Cardiac muscle cell (in vitro differentiated cells and primary cell): Measurements from ENCODE around the gene MMP7. TPM values are rescaled to one million over a fixed set of nuclear protein-coding genes. Genes with fewer than 3 reads are reported as not detected.
A peak's percentile ranks its signal among the peaks of the same experiment; 100 is the strongest.

Experiments
- DNase-seq, 2 donors: peaks; one replicate each; pipeline versions ENCODE4 v3.0.0 to v3.0.0-alpha.2; 2010 to 2017; ENCODE audit warnings: low read depth in 1 of 2, low spot score in 1 of 2
- H3K27ac ChIP-seq: fragments of 200-600 bp; sonication (generic); 2 replicates; pipeline ENCODE4 v1.5.1; 2016
- H3K27me3 ChIP-seq: fragments of 200-600 bp; sonication (generic); 2 replicates; pipeline ENCODE4 v1.6.0; 2016; ENCODE audit warnings: control low read depth
- H3K36me3 ChIP-seq: fragments of 200-600 bp; sonication (generic); 2 replicates; pipeline ENCODE4 v1.5.1; 2016; ENCODE audit warnings: control low read depth
- H3K4me1 ChIP-seq: fragments of 200-600 bp; sonication (generic); 2 replicates; pipeline ENCODE4 v1.8.1; 2017; ENCODE audit warnings: low read depth, mild to moderate bottlenecking, mixed run types
- H3K4me3 ChIP-seq: fragments of 200-600 bp; sonication (generic); 2 replicates; pipeline ENCODE4 v1.5.1; 2016; ENCODE audit warnings: mild to moderate bottlenecking
- H3K9me3 ChIP-seq: fragments of 200-600 bp; sonication (generic); 2 replicates; pipeline ENCODE4 v1.5.1; 2017; ENCODE audit warnings: low read depth, mild to moderate bottlenecking, control low read depth
- CTCF ChIP-seq: IDR thresholded peaks from 2 replicates; pipeline ENCODE4 v1.5.1; 2012; ENCODE audit warnings: low read depth, mild to moderate bottlenecking, low read length
- polyA plus RNA-seq: library from polyadenylated mRNA; unstranded; fragments of >200 nt; fragmentation: Nextera tagmentation; extraction: Ambion mirVana; gene quantifications from 2 replicates; pipeline ENCODE4 v1.2.1, GENCODE V29; 2016
- total RNA-seq: library from RNA; depleted of rRNA; stranded (reverse); fragments of >200 nt; gene quantifications from 2 replicates; pipeline ENCODE4 v1.2.3, GENCODE V29; 2016

Gene MMP7
- total and polyA plus RNA-seq, 2 experiments from 2014 or later = not detected

- Histone ChIP-seq H3K4me1 (peaks cover 11% of the 10 kb centered on the region), H3K9me3 (no peaks in the 10 kb centered on the region), H3K36me3 (no peaks in the 10 kb centered on the region), H3K27ac (peak overlapping the region; percentile 70), H3K27me3 (no peaks in the 10 kb centered on the region), H3K4me3 (no peak overlapping the region)
- TF ChIP-seq CTCF = no peak
- DNase-seq = peak in 1 of 2 donors; percentile 61
These were observed 54.5 kb downstream of the MMP7 start for GRCh38 chr11:102476069-102476468.

GRCh38 chr11:102473543-102473942 lies 57.0 kb downstream of the MMP7 start:
- peaks cover 11% of the 10 kb centered on the region for H3K4me1 ChIP-seq
- no peaks in the 10 kb centered on the region for H3K27me3 ChIP-seq
- no peak for DNase-seq
- no peaks in the 10 kb centered on the region for H3K36me3 ChIP-seq
- H3K27ac ChIP-seq = no peak overlapping the region
- no peak for TF ChIP-seq CTCF
- no peaks in the 10 kb centered on the region for H3K9me3 ChIP-seq
- H3K4me3 ChIP-seq = no peak overlapping the region

- DNase-seq = no peak
- H3K4me1 ChIP-seq = peaks cover 10% of the 10 kb centered on the region
- H3K27me3 ChIP-seq = no peaks in the 10 kb centered on the region
- no peaks in the 10 kb centered on the region for H3K9me3 ChIP-seq
- H3K27ac ChIP-seq = no peak overlapping the region
- no peaks in the 10 kb centered on the region for H3K36me3 ChIP-seq
- no peak overlapping the region for H3K4me3 ChIP-seq
- TF ChIP-seq CTCF = no peak
These were observed 58.4 kb downstream of the MMP7 start for GRCh38 chr11:102472127-102472526.

- no peak overlapping the region for H3K27ac ChIP-seq
These were observed 59.1 kb downstream of the MMP7 start for GRCh38 chr11:102471474-102471873.

More at GRCh38 chr11:102471474-102471873, 59.1 kb downstream of the MMP7 start:
- Histone ChIP-seq H3K9me3 (no peaks in the 10 kb centered on the region), H3K4me1 (peaks cover 3% of the 10 kb centered on the region), H3K4me3 (no peak overlapping the region), H3K36me3 (no peaks in the 10 kb centered on the region), H3K27me3 (no peaks in the 10 kb centered on the region)
- DNase-seq = no peak
- TF ChIP-seq CTCF = no peak

Other genes with a start within 250 kb of the MMP7 start
- gene BIRC3, start 213.3 kb downstream of the MMP7 start, total RNA-seq = 0.06 and 0.78 TPM in 2 replicates
- gene BIRC3, start 213.3 kb downstream of the MMP7 start, polyA plus RNA-seq = 0.92 TPM in 1 of 2 replicates, not detected in the other
- gene BIRC2, start 183.5 kb downstream of the MMP7 start, total RNA-seq = 37.8 and 40.4 TPM in 2 replicates
- 36.1 and 41.3 TPM in 2 replicates for gene BIRC2, start 183.5 kb downstream of the MMP7 start, polyA plus RNA-seq
- gene TMEM123, start 78.0 kb downstream of the MMP7 start, total RNA-seq = 82.2 and 86.3 TPM in 2 replicates
- gene TMEM123, start 78.0 kb downstream of the MMP7 start, polyA plus RNA-seq = 92.6 and 142 TPM in 2 replicates
- gene MMP20, start 94.6 kb upstream of the MMP7 start, total RNA-seq = not detected in 2 replicates
- not detected in 2 replicates for gene MMP20, start 94.6 kb upstream of the MMP7 start, polyA plus RNA-seq
- not detected in 2 replicates for gene MMP27, start 175.0 kb upstream of the MMP7 start, total RNA-seq
- not detected in 2 replicates for gene MMP27, start 175.0 kb upstream of the MMP7 start, polyA plus RNA-seq
- gene MMP8, start 194.2 kb upstream of the MMP7 start, total RNA-seq = not detected in 2 replicates
- gene MMP8, start 194.2 kb upstream of the MMP7 start, polyA plus RNA-seq = not detected in 2 replicates
- gene MMP10, start 249.9 kb upstream of the MMP7 start, total RNA-seq = not detected in 2 replicates
- not detected in 2 replicates for gene MMP10, start 249.9 kb upstream of the MMP7 start, polyA plus RNA-seq